Hepatocyte (in vitro differentiated cells): ENCODE data around the gene MSI2. TPM values are rescaled to one million over a fixed set of nuclear protein-coding genes. Genes with fewer than 3 reads are reported as not detected.
A peak's percentile ranks its signal among the peaks of the same experiment; 100 is the strongest.

Source experiments
- DNase-seq: peaks from one replicate; pipeline ENCODE4 v3.0.0-alpha.2; 2016; ENCODE audit warnings: low spot score
- H2AFZ ChIP-seq: fragments of 200-600 bp; sonication (generic); 2 replicates; pipeline ENCODE4 v1.6.0; 2016; ENCODE audit warnings: antibody characterized with exemption, mild to moderate bottlenecking
- H3K27ac ChIP-seq: fragments of 200-600 bp; sonication (generic); 2 replicates; pipeline ENCODE4 v1.5.1; 2016; ENCODE audit warnings: mild to moderate bottlenecking
- H3K27me3 ChIP-seq: fragments of 200-600 bp; sonication (generic); 2 replicates; pipeline ENCODE4 v1.6.1; 2016
- H3K36me3 ChIP-seq: fragments of 200-600 bp; sonication (generic); replicated peaks from 2 replicates; pipeline ENCODE4 v1.5.1; 2016; ENCODE audit warnings: low read depth; ENCODE audit not compliant: insufficient read depth
- H3K4me1 ChIP-seq: fragments of 200-600 bp; sonication (generic); 2 replicates; pipeline ENCODE4 v1.5.1; 2016; ENCODE audit warnings: mild to moderate bottlenecking, moderate library complexity; ENCODE audit not compliant: insufficient read depth
- H3K4me2 ChIP-seq: fragments of 200-600 bp; sonication (generic); 2 replicates; pipeline ENCODE4 v1.6.0; 2016
- H3K4me3 ChIP-seq: fragments of 200-600 bp; sonication (generic); 2 replicates; pipeline ENCODE4 v1.5.1; 2016; ENCODE audit warnings: mild to moderate bottlenecking
- H3K79me2 ChIP-seq: fragments of 200-600 bp; sonication (generic); 2 replicates; pipeline ENCODE4 v1.6.0; 2017; ENCODE audit warnings: mild to moderate bottlenecking
- H3K9me2 ChIP-seq: fragments of 200-600 bp; sonication (generic); replicated peaks from 2 replicates; pipeline ENCODE4 v1.6.0; 2017; ENCODE audit warnings: mild to moderate bottlenecking; ENCODE audit not compliant: insufficient read depth
- H3K9me3 ChIP-seq: fragments of 200-600 bp; sonication (generic); 2 replicates; pipeline ENCODE4 v1.5.1; 2016; ENCODE audit warnings: low read depth, mild to moderate bottlenecking
- H4K20me1 ChIP-seq: fragments of 200-600 bp; sonication (generic); 2 replicates; pipeline ENCODE4 v1.6.0; 2016; ENCODE audit warnings: mild to moderate bottlenecking; ENCODE audit not compliant: insufficient read depth, poor library complexity, severe bottlenecking
- EZH2 ChIP-seq: fragments of 200-600 bp; sonication (generic); IDR thresholded peaks from 2 replicates; pipeline ENCODE4 v1.6.1; 2016; ENCODE audit warnings: antibody characterized with exemption, mild to moderate bottlenecking, borderline replicate concordance
- EZH2phosphoT487 ChIP-seq: fragments of 200-600 bp; sonication (generic); IDR thresholded peaks from one replicate; pipeline ENCODE4 v1.6.1; 2018; ENCODE audit warnings: antibody characterized with exemption, mild to moderate bottlenecking, low read depth, moderate library complexity; ENCODE audit not compliant: unreplicated experiment, severe bottlenecking
- WGBS: methylation state at CpG from one replicate; pipeline ENCODE4 v1.1.6; 2016; ENCODE audit warnings: low lambda C conversion rate; ENCODE audit errors: missing lambda C conversion rate; 5-methylcytosine and 5-hydroxymethylcytosine counted together
- polyA plus RNA-seq: library from polyadenylated mRNA; unstranded; fragments of >200 nt; fragmentation: Nextera tagmentation; extraction: Ambion mirVana; gene quantifications from 2 replicates; pipeline ENCODE4 v1.2.1, GENCODE V29; 2016
- total RNA-seq: library from RNA; depleted of rRNA; stranded (reverse); fragments of >200 nt; gene quantifications from 2 replicates; pipeline ENCODE4 v1.2.3, GENCODE V29; 2014
- TF ChIP-seq, protein P1 (sequence below): fragments of 200-600 bp; sonication (generic); IDR thresholded peaks from 2 replicates; pipeline ENCODE4 v1.5.1; 2016; ENCODE audit warnings: antibody characterized with exemption, mild to moderate bottlenecking; ENCODE audit not compliant: poor library complexity

Gene MSI2
- total and polyA plus RNA-seq, 2 experiments from 2014 or later = 16.1 to 60.6 TPM

DNA sequence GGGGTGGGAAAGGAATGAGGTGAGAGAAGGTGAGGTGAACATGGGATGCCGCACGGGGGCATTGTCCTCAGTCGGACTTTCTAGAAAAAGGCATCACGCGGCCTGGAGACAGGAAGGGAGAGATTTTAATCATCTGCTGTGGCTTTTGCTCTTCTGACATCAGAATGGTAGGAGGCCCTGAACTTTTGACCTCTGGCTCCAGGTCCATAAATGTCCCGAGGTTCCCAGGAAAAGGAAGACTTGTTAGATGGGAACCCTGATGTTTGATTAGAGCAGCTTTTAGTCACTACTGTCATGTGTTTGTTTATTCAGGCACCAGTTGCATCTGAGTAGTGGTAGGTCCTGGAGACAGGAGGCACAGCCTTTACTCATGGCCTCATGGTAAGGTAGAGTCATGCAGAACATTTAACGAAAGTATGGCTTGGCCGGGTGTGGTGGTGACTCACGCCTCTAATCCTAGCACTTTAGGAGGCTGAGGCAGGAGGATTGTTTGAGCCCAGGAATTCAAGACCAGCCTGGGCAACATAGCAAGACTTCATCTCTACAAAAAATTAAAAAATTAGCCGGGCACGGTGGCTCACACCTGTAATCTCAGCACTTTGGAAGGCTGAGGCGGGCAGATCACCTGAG lies 203.1 kb downstream of the MSI2 start:
- Histone ChIP-seq H3K4me2 (no peak overlapping the region), H3K27ac (peak overlapping the region; percentile 17), H2AFZ (no peak overlapping the region), H3K4me1 (no peaks in the 10 kb centered on the region), H3K9me3 (no peaks in the 10 kb centered on the region), H3K36me3 (no peaks in the 10 kb centered on the region), H3K79me2 (peaks cover 39% of the 10 kb centered on the region), H3K9me2 (no peaks in the 10 kb centered on the region), H3K27me3 (no peaks in the 10 kb centered on the region), H3K4me3 (no peak overlapping the region), H4K20me1 (no peaks in the 10 kb centered on the region)
- no peak for DNase-seq
- 72% methylated on average over 12 of the region's 12 CpGs for WGBS
- TF ChIP-seq EZH2 (no peak), EZH2phosphoT487 (no peak)
- TF ChIP-seq, protein P1, sequence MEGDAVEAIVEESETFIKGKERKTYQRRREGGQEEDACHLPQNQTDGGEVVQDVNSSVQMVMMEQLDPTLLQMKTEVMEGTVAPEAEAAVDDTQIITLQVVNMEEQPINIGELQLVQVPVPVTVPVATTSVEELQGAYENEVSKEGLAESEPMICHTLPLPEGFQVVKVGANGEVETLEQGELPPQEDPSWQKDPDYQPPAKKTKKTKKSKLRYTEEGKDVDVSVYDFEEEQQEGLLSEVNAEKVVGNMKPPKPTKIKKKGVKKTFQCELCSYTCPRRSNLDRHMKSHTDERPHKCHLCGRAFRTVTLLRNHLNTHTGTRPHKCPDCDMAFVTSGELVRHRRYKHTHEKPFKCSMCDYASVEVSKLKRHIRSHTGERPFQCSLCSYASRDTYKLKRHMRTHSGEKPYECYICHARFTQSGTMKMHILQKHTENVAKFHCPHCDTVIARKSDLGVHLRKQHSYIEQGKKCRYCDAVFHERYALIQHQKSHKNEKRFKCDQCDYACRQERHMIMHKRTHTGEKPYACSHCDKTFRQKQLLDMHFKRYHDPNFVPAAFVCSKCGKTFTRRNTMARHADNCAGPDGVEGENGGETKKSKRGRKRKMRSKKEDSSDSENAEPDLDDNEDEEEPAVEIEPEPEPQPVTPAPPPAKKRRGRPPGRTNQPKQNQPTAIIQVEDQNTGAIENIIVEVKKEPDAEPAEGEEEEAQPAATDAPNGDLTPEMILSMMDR = no peak

DNA sequence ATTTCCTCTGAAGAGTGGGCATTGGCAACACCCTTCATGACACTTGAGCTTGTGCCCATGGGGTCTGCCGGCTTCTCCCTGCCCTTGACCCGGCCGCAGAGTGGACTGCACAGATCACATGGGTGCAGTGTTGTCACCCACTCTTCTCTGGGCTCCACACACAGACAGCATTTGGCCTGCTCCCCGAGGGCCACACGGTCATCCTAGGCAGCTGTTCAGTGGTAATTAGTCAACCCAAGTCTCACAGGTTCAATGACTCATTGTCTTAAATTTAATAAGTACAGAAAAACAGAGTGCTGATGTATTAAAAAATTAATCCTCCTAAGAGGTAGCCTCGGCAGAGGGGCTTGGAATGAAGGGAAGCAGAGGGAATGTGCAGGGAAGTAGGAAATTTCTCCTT lies 204.8 kb downstream of the MSI2 start:
- Histone ChIP-seq H3K36me3 (no peaks in the 10 kb centered on the region), H3K27me3 (no peaks in the 10 kb centered on the region), H3K4me1 (peaks cover 6% of the 10 kb centered on the region), H3K9me3 (no peaks in the 10 kb centered on the region), H3K4me2 (no peak overlapping the region), H3K9me2 (no peaks in the 10 kb centered on the region), H3K27ac (no peak overlapping the region), H3K79me2 (peaks cover 54% of the 10 kb centered on the region), H4K20me1 (no peaks in the 10 kb centered on the region), H2AFZ (no peak overlapping the region), H3K4me3 (no peak overlapping the region)
- DNase-seq = no peak
- WGBS = 97% methylated on average over 6 of the region's 6 CpGs
- TF ChIP-seq EZH2phosphoT487 (no peak), EZH2 (no peak)
- TF ChIP-seq, protein P1 = no peak

GRCh38 chr17:57462007-57462579 lies 205.8 kb downstream of the MSI2 start:
- peaks cover 12% of the 10 kb centered on the region for H3K4me1 ChIP-seq
- no peaks in the 10 kb centered on the region for H4K20me1 ChIP-seq
- H3K4me2 ChIP-seq = no peak overlapping the region
- H3K9me2 ChIP-seq = no peaks in the 10 kb centered on the region
- H3K4me3 ChIP-seq = no peak overlapping the region
- H3K27me3 ChIP-seq = no peaks in the 10 kb centered on the region
- no peaks in the 10 kb centered on the region for H3K9me3 ChIP-seq
- no peak overlapping the region for H3K27ac ChIP-seq
- H3K79me2 ChIP-seq = peaks cover 55% of the 10 kb centered on the region
- no peak overlapping the region for H2AFZ ChIP-seq
- no peak for DNase-seq
- 98% methylated on average over 4 of the region's 4 CpGs for WGBS
- TF ChIP-seq EZH2 (no peak), EZH2phosphoT487 (no peak)
- TF ChIP-seq, protein P1 = no peak
- no peaks in the 10 kb centered on the region for H3K36me3 ChIP-seq
